Epithelial cell of esophagus (primary cell): ENCODE results near the gene XDH.

Source experiments
- DNase-seq: peaks from one replicate; pipeline ENCODE4 v3.0.0; 2010; ENCODE audit warnings: low read depth
- H3K4me3 ChIP-seq: 2 replicates; pipeline ENCODE4 v1.5.1; 2011; ENCODE audit warnings: mild to moderate bottlenecking, low read length, control low read depth
- TF ChIP-seq, protein P1 (sequence below): IDR thresholded peaks from 2 replicates; pipeline ENCODE4 v1.5.1; 2011; ENCODE audit warnings: low read depth, mild to moderate bottlenecking, low read length, control low read depth, inconsistent platforms; ENCODE audit not compliant: insufficient read depth; ENCODE audit errors: missing control alignments

XDH gene

DNA sequence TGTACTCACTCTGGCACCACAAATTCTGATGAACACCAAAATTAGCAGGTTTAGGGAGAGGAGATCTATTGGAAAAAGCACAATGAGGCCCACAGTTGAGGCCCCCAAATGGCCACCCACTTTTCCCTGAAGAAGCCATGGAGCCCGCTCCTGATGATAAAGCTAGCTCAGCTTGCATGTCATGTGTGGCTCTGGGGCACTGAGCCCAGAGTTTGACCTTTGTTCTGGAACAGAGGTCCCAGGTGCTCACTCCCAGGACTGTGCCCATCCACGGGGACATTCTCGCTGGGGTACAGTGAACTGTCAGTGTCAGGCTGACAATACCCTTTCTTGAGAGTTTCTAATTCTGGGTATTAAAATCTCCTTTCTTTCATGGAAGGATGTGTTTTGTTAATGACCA lies 36.2 kb downstream of the XDH start:
- TF ChIP-seq, protein P1, sequence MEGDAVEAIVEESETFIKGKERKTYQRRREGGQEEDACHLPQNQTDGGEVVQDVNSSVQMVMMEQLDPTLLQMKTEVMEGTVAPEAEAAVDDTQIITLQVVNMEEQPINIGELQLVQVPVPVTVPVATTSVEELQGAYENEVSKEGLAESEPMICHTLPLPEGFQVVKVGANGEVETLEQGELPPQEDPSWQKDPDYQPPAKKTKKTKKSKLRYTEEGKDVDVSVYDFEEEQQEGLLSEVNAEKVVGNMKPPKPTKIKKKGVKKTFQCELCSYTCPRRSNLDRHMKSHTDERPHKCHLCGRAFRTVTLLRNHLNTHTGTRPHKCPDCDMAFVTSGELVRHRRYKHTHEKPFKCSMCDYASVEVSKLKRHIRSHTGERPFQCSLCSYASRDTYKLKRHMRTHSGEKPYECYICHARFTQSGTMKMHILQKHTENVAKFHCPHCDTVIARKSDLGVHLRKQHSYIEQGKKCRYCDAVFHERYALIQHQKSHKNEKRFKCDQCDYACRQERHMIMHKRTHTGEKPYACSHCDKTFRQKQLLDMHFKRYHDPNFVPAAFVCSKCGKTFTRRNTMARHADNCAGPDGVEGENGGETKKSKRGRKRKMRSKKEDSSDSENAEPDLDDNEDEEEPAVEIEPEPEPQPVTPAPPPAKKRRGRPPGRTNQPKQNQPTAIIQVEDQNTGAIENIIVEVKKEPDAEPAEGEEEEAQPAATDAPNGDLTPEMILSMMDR, result no peak
- H3K4me3 ChIP-seq, result no peak overlapping the region
- no peak for DNase-seq

DNA sequence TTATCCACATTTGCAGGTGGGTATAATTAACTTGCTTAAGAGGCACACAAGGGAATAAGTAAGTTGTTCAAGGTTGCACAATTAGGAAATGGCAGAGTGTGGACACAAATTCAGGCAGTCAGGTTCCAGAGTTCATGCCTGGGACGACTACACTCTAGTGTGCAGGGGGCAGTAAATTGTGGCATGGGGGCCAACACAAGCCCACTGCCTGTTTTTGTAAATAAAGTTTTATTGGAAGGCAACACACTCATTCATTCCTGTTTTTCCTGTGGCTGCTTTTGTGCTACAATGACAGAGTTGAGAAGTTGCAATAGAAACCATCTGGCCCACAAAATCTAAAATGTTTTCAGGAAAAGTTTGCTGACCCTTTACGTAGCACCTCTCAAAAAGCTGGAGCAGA lies 41.4 kb downstream of the XDH start:
- TF ChIP-seq, protein P1, result no peak
- no peak overlapping the region for H3K4me3 ChIP-seq
- no peak for DNase-seq

DNA sequence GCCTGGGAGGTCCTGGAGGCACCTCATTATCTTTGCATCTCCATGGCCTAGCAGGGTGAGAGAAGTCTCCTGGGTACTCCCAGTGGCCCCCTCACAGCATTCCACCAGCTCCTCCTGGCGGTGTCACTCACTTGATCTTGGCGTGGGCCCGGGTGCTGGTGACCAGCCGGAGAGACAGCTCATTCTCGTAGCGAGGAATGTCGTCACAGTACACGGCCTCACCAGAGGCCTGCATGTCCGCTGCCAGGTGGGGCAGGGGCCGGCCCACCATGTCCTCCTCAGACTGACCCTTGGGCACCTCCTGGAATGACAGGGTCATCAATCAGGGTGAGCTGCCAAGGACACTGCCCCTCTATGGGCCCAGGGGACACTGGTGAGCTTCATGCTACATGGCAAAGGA lies 42.4 kb downstream of the XDH start:
- TF ChIP-seq, protein P1, result no peak
- H3K4me3 ChIP-seq, result no peak overlapping the region
- no peak for DNase-seq

DNA sequence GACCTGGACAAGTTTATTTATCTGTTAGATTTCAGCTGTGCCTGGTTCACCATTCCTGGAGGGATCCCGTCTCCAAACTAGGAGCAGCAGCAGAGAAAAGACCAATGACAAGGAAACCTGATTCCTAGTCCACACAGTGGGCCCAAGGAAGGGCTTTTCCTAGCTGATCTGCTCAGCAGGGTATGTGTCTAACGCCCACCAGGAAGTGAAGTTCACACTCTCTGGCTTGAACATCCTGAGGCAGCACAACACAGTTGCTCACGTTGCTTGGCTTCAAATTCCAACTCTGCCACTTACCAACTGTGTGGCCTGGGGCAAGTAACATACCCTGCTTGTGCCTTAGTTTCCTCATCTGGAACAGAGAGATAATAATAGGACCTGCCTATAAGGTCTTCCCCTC lies 42.9 kb downstream of the XDH start:
- TF ChIP-seq, protein P1, result no peak
- DNase-seq, result no peak
- H3K4me3 ChIP-seq, result no peak overlapping the region

DNA sequence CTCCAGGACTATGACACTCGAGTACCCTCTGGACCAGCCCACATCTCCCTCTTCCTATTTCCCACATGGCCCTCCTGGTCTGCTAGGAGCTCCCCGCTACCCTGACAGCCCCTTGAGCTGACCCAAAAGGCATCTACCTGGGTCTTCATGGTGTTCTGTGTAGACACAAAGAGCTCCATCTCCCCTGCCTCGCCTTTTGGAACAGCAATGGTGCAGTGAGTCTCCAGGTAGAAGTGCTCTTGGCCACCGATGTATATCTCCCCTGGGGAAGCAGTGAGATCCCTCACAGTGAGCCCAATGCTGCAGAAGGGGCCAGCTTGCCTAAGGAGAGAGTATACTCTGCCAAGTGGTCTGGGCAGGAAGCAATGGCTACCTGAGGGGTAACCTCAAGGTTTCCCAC lies 47.8 kb downstream of the XDH start:
- DNase-seq, result no peak
- no peak overlapping the region for H3K4me3 ChIP-seq
- TF ChIP-seq, protein P1, result no peak

DNA sequence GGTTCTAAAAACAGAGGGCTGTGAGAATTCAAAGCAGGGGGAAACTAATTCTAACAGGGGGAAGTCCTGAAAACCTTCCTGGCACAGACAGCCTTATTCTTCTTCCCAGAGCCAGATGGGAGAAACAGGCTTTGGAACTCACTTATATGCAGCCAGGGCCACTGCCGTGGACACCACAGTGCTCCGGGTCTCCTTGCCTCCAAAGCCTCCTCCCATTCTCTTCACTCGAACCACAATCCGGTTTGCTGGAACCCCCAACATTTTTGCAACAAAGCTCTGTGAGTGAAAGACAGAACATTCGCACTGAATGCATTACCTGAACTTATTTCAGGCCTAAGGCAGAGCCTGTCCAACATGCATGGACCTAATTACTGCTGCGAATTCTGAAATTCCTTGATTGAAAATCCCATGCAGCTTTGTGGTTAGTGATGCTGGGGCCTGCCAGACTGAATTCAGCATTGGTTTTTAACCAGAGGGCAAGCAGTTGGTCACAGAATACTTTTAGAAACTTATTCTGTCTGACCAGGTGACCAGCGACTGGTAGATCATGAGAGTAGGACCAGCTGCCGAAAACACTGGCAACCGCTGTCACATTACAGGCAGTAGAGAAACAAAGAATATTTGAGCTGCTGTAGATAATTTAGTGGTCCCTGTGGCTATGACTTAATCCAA lies 48.6 kb downstream of the XDH start:
- no peak for DNase-seq
- no peak overlapping the region for H3K4me3 ChIP-seq
- TF ChIP-seq, protein P1, result no peak

DNA sequence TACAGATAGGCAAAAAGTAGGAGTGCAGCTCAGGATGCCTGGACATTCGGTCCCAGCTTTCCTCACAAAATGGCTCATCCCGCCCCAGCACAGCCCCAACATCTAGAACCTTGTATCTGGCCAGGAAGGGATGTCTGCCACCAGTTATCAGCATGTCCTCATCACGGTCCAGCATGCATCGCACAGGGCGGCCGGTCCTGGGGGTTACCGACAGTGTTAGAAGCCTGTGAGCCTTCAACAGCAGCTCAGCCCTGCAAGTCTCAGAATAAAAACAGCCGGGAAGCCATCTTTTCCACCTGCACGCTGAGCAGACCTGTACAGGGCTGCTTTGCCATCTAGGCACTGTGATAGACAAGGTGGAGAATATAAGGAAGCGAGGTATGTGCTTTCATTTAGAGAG lies 49.2 kb downstream of the XDH start:
- TF ChIP-seq, protein P1, result no peak
- no peak overlapping the region for H3K4me3 ChIP-seq
- DNase-seq, result no peak
